GM19372 (cell line): ENCODE data around the gene ST7.

Experiments
- ATAC-seq: cut with Tn5 transposase; IDR thresholded peaks from one replicate; pipeline ENCODE4 v1.9.1; 2021; ENCODE audit warnings: mild to moderate bottlenecking, low read depth, moderate library complexity; ENCODE audit not compliant: unreplicated experiment

The ST7 gene

GRCh38 chr7:117140921-117141320 lies 187.6 kb downstream of the ST7 start:
- ATAC-seq = no peak

GRCh38 chr7:117143066-117143465 lies 189.8 kb downstream of the ST7 start:
- ATAC-seq = no peak

GRCh38 chr7:117143580-117143979 lies 190.3 kb downstream of the ST7 start:
- no peak for ATAC-seq

- ATAC-seq = no peak
Measured at GRCh38 chr7:117145333-117145732, 192.0 kb downstream of the ST7 start.

- ATAC-seq = no peak
Measured at GRCh38 chr7:117146059-117146458, 192.8 kb downstream of the ST7 start.

GRCh38 chr7:117146511-117146910 lies 193.2 kb downstream of the ST7 start:
- no peak for ATAC-seq

GRCh38 chr7:117148971-117149370 lies 195.7 kb downstream of the ST7 start:
- no peak for ATAC-seq

GRCh38 chr7:117149692-117150091 lies 196.4 kb downstream of the ST7 start:
- ATAC-seq = no peak

GRCh38 chr7:117152213-117153007 lies 199.1 kb downstream of the ST7 start:
- no peak for ATAC-seq

- no peak for ATAC-seq
Measured at GRCh38 chr7:117153016-117153545, 199.8 kb downstream of the ST7 start.

GRCh38 chr7:117154721-117155120 lies 201.4 kb downstream of the ST7 start:
- ATAC-seq = no peak

- ATAC-seq = no peak
Measured at GRCh38 chr7:117155694-117156093, 202.4 kb downstream of the ST7 start.

- ATAC-seq = no peak
Measured at GRCh38 chr7:117157241-117158209, 204.2 kb downstream of the ST7 start.

- ATAC-seq = no peak
Measured at GRCh38 chr7:117158941-117159697, 205.8 kb downstream of the ST7 start.

GRCh38 chr7:117163101-117163500 lies 209.8 kb downstream of the ST7 start:
- ATAC-seq = no peak

GRCh38 chr7:117164620-117165019 lies 211.3 kb downstream of the ST7 start:
- ATAC-seq = no peak

GRCh38 chr7:117165656-117166055 lies 212.4 kb downstream of the ST7 start:
- ATAC-seq = no peak

- no peak for ATAC-seq
Measured at GRCh38 chr7:117169907-117170306, 216.6 kb downstream of the ST7 start.

GRCh38 chr7:117171106-117171505 lies 217.8 kb downstream of the ST7 start:
- no peak for ATAC-seq

- no peak for ATAC-seq
Measured at GRCh38 chr7:117172283-117172682, 219.0 kb downstream of the ST7 start.
